ENCODE measurements around the gene MED8.

MED8 gene

DNA sequence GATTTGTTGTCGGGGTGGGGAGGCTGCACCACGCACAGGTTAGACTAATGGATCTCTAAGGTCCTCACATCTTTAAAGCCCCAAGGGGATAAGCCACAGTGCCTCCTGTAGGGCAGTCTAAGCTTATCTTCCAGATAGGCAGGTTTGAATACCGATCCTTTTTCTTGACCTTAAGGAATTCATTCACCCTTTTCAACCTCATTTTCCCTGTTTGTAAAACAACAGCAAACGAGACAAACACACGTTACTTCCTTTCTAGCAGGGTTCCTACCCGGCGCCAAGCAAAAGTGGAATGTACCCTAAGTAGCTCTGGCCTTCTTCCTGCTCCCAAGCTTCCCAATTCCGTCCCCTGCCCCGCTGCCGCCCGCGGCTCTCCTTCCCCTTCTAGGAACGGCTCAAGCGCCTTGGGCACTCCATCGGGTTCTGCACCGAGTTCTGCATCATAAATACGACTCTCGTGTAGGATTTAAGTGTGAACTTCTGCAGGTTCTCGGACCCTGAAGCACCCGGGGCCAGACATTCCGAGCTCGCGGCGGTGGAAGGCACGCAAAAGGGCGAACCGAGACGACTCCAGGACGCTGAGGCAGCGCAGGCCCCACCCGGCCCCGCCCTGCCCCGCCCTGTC is 31.4 kb downstream of the MED8 start:
- DNase-seq, result peak; percentile 61

DNA sequence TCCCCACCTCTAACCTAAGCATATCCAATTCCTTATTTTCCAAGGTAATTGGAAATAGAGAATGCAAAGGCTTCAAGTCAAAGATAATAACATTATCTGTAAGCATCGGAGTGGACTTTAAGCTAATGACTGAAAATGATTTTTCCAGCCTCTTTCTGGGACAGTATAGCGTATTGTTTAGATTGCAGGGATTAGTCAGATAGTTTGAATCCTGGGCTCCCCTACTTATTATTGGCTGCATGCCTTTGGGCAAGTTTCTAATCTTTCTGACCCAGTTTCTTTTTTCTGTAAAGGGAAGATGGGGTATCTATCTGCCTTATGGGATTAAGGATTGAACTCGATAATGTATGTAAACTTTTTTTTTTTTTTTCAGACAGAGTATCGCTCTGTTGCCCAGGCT is 32.3 kb downstream of the MED8 start:
- DNase-seq, result no peak

DNA sequence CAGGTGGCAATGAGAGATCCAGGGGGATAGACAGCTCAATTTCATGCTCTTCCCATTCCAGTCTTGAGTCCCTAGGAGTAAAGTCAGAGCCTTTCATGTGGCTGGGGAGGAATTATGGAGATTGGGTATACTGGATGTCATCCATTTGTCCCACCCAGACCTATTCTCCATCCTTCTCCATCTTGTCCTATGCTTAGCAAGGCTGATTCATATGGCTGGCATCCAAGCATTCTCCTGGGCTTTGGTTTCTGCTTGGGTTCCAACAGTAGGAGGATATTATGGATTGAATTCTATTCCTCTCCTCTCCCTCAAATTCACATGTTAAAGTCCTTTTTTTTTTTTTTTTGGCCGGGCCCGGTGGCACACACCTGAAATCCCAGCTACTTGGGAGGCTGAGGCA is 34.7 kb downstream of the MED8 start:
- no peak for DNase-seq

DNA sequence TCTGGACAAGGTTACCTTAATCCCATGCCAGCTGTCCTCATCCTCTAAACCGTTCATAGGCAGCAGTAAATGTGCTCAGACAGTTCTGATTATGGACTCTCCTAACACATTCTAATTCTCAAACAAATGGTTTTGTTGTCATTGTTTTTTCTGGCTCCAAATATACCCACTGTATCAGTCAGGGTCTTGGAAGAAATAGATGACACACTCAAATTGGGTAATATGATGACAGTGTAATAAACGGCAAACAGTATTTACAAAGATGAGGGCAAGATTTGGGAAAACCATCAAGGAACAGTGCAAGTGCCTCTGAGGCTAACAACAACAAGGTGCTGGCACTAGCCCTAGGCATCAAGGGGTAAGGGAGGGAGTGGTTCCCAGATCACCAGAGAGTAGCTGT is 35.1 kb downstream of the MED8 start:
- DNase-seq, result no peak

DNA sequence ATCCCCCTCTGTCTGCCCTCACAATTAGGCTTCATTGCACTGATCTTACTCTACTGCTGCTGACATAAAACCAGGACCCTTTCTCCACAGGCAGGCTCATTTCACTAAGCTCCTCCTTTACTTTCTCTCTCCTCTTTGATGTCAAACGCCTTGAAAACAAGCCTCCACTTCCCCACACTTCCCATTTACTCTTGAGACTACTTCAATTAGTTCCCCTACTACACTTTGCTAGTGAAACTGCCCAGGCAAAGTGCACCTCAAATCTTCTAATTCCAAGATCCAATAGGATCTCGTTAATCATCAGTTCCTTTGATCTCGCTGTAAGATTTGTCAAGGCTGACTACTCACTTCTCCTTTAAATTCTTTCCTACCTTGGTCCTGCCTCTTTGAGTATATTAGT is 36.7 kb downstream of the MED8 start:
- DNase-seq, result no peak

GRCh38 chr1:43352351-43352705 is 37.3 kb downstream of the MED8 start:
- no peak for DNase-seq

GRCh38 chr1:43351421-43352350 is 37.9 kb downstream of the MED8 start:
- no peak for DNase-seq

- no peak for DNase-seq
Measured at GRCh38 chr1:43350976-43351375, 38.6 kb downstream of the MED8 start.

DNA sequence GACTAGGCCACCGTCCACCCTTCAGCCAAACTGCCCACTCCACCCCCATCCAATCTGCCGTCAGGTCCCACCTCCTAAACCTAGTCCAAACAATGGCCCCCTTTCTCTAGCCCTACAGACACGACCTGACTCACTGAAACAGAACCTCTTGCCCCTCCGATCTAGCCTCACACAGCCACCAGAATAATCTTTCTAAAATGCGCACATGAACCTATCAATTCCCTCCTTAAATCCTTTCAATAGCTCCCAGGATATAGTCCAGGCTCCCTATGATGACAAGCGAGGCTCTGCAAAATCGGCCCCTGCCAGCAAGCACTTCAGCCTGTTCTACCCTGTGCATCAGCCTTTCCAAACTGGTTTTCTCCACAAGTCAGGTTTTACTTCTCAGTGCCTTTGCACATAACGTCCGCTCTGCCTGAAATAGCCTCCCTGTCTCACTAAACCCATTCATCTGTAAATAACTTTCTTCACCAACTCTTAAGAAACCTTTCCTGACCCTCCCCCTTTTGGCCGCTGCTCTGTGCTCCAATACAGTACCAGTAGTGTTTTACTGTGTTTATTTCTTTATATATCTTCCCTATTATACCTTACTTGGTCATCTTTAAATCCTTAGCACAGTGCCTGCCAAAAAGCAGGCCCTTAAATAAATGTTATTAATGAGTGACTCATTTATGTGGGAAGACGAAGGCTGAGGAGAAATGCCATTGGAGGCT is 39.9 kb downstream of the MED8 start:
- DNase-seq, result no peak

GRCh38 chr1:43348809-43349593 is 40.6 kb downstream of the MED8 start:
- DNase-seq, result peak; percentile 83

- DNase-seq, result peak; percentile 72
Measured at GRCh38 chr1:43348343-43348808, 41.2 kb downstream of the MED8 start.

GRCh38 chr1:43346636-43347035 is 43.0 kb downstream of the MED8 start:
- DNase-seq, result no peak

GRCh38 chr1:43345120-43345519 is 44.5 kb downstream of the MED8 start:
- no peak for DNase-seq

DNA sequence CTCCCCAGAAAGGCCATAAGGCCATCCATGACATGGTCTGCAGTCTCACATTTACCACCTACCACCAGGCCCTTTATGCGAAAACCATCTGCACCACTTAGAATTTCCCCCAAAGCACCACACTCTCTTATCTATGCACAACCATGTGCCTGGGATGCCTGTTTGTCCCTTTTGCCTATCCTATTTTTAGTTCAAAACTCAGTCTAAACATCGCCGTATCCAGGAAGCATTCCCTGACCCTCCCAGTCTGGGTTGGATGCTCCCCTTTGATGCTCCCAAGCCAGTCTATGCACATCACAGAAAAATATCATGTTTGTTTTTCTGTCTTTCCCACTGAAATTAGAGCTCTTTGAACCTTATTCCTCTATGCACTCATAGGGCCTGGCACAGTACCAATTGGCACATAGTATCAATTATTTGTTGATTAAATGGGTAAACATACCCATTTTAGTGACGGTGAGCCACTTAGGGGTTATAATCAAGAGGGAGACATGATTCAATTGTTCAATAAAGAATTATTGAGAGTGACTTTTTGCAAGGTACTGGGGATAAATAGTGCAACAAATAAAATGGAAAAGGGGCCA is 45.2 kb downstream of the MED8 start:
- no peak for DNase-seq

DNA sequence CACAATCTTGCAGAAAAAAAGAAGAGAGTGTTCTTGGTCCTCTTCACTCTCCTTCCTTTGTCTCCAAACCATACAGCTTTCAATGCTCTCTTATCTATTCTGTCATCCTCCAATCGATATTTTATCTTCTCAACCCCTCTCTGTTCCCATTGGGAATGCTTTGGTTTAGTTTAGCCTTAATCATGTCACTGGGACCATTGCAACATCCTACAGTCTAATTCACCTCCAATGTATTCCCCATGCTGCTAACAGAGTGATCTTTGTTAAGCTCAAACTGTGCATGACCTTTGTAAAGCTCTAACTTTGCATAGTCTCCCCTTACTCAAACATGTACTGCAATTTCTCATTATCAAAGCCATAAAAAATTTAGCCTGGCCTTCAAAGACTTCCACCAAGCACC is 49.0 kb downstream of the MED8 start:
- DNase-seq, result no peak

- no peak for DNase-seq
Measured at GRCh38 chr1:43339584-43340232, 49.9 kb downstream of the MED8 start.

GRCh38 chr1:43338001-43338400 is 51.6 kb downstream of the MED8 start:
- DNase-seq, result no peak

GRCh38 chr1:43337588-43337987 is 52.0 kb downstream of the MED8 start, which contains the start of gene MPL:
Gene MPL (plus strand): TSS chr1:43337818. CDS start chr1:43337849, 31 bp downstream.
- no peak for DNase-seq

DNA sequence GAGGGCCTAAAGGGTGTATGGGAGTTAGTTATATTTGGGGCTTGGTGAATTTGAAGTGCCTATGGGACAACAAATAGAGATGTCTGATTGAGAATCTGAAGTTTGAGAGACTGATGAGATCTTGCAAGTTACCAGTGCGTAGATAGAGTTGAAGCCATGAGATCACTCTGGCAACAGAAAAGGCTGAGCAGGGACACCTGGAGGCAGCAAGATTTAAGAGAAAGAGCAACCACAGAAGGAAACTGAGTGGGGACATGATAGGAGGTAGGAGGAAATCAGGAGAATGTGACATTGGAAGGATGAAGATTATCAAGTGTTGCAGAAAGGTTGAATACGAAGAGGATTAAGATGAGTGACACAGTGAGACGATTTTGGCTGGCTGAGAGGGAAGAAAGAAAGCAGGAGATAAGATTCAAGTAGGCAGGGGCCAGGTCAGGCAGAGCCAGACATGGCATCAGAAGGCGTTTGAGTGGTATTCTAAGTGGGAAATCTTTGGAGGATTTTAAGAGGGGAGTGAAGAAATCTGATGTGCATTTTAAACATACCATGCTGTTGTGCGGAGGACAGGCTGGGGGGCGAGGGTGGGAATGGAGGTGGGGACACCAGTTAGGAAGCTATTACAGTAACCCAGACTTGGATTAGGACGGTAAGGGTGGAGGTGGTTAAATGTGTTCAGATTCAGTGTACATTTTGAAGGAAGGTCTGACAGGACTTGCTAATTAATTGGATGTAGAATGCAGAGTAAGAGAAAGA is 55.0 kb downstream of the MED8 start:
- DNase-seq, result no peak

Data from SHP77 treated with DMSO at 0.1 percent for 48 hours (cell line).